HepG2 (cell line): ENCODE data around the gene FAM3C. TPM values are rescaled to one million over a fixed set of nuclear protein-coding genes. Genes with fewer than 3 reads are reported as not detected.

ENCODE experiments used
- ATAC-seq: fragments of 200-7000 bp; cut with Tn5 transposase; 3 replicates; pipeline ENCODE4 v1.9.1; 2020; ENCODE audit warnings: mild to moderate bottlenecking, moderate library complexity
- BruUV-seq: library from RNA; stranded (reverse); fragments of 400-500 nt; replicated peaks from 2 replicates; lab custom pipeline; 2021; lab: Mats Ljungman, UMichigan
- CTCF ChIA-PET: fragments of 300-600 bp; formaldehyde crosslinking; extraction: SDS; loops from one replicate; lab custom pipeline; 2021; ENCODE audit warnings: low total read pairs, inconsistent platforms, low intra/inter-chr PET ratio; lab: Yijun Ruan, JAX
- POLR2A ChIA-PET: fragments of 350-600 bp; sonication (Branson Sonifier 250); formaldehyde crosslinking; loops from one replicate; lab custom pipeline; 2020; ENCODE audit warnings: antibody characterized with exemption, inconsistent platforms; lab: Yijun Ruan, JAX
- DNase-seq: peaks from one replicate; pipeline ENCODE4 v3.0.0-alpha.2; 2015; ENCODE audit warnings: low spot score
- FAIRE-seq: peaks from 3 replicates; lab custom pipeline; 2011; peaks lifted over from hg19 to GRCh38; lab: Jason Lieb, UNC
- H2AFZ ChIP-seq: one replicate; pipeline ENCODE4 v1.6.1; 2011; ENCODE audit warnings: low read length, inconsistent platforms
- H3K27ac ChIP-seq: fragments of 300-600 bp; 3 replicates; pipeline ENCODE4 v1.8.0; 2011; ENCODE audit warnings: mixed run types, mild to moderate bottlenecking, mixed read lengths, low read length, inconsistent platforms; ENCODE audit not compliant: insufficient read depth; ENCODE audit errors: extremely low read length
- H3K27me3 ChIP-seq, 2 experiments: fragments of 200-600 bp in 1 of 2; 2 replicates in 1 of 2; 3 replicates in 1 of 2; pipeline versions ENCODE4 v1.6.0 to v1.8.0; 2011; ENCODE audit warnings: low read length in 2 of 2, mild to moderate bottlenecking in 2 of 2, moderate library complexity in 2 of 2, inconsistent platforms in 1 of 2; ENCODE audit not compliant: insufficient read depth in 2 of 2, control insufficient read depth in 1 of 2
- H3K36me3 ChIP-seq, 2 experiments: fragments of 200-600 bp in 1 of 2; replicated peaks in 1 of 2; 2 replicates in 1 of 2; 3 replicates in 1 of 2; pipeline versions ENCODE4 v1.5.1 to v1.8.0; 2011; ENCODE audit warnings: low read length in 2 of 2, inconsistent platforms in 1 of 2; ENCODE audit not compliant: insufficient read depth in 2 of 2, control insufficient read depth in 1 of 2
- H3K4me1 ChIP-seq: 2 replicates; pipeline ENCODE4 v1.5.1; 2012; ENCODE audit warnings: low read length, inconsistent platforms; ENCODE audit not compliant: insufficient read depth
- H3K4me2 ChIP-seq: 2 replicates; pipeline ENCODE4 v1.6.0; 2011; ENCODE audit warnings: low read depth, low read length, inconsistent platforms
- H3K4me3 ChIP-seq, 3 experiments: fragments of 200-600 bp in 1 of 3; sonication (generic), shearing (Covaris generic) in 1 of 3; replicated peaks in 1 of 3; 2 replicates each; pipeline ENCODE4 v1.5.1; 2011 to 2016; ENCODE audit warnings: low read length in 3 of 3, inconsistent platforms in 2 of 3, low read depth in 2 of 3, mild to moderate bottlenecking in 2 of 3, control low read depth in 1 of 3, mixed read lengths in 1 of 3; ENCODE audit not compliant: insufficient read depth in 1 of 3
- H3K79me2 ChIP-seq: one replicate; pipeline ENCODE4 v1.6.1; 2011; ENCODE audit warnings: low read length, inconsistent platforms; ENCODE audit not compliant: insufficient read depth
- H3K9ac ChIP-seq: 2 replicates; pipeline ENCODE4 v1.6.0; 2011; ENCODE audit warnings: mild to moderate bottlenecking, low read depth, low read length, inconsistent platforms; ENCODE audit not compliant: insufficient read depth
- H3K9me3 ChIP-seq: 2 replicates; pipeline ENCODE4 v1.5.1; 2012; ENCODE audit warnings: mild to moderate bottlenecking, low read length
- H4K20me1 ChIP-seq: 2 replicates; pipeline ENCODE4 v1.6.0; 2011; ENCODE audit warnings: inconsistent platforms, mild to moderate bottlenecking, low read length, moderate library complexity; ENCODE audit not compliant: insufficient read depth
- HMG20A ChIP-seq: IDR thresholded peaks from 2 replicates; pipeline ENCODE4 v1.6.1; 2016; ENCODE audit warnings: borderline replicate concordance
- HNF4A ChIP-seq: sonication (generic); formaldehyde crosslinking; IDR thresholded peaks from 2 replicates; pipeline ENCODE4 v1.4.0; 2020; ENCODE audit warnings: missing genetic modification reagents
- MAFF ChIP-seq: IDR thresholded peaks from 2 replicates; pipeline ENCODE4 v1.6.1; 2011; ENCODE audit warnings: low read depth, low read length, improper control_type of control experiment
- MAFK ChIP-seq, 2 experiments: IDR thresholded peaks in 1 of 2; conservative IDR thresholded peaks in 1 of 2; 2 replicates each; pipeline ENCODE4 v1.6.1; 2011; ENCODE audit warnings: improper control_type of control experiment in 2 of 2, low read length in 2 of 2
- NFKB2 ChIP-seq: sonication (generic); formaldehyde crosslinking; IDR thresholded peaks from 2 replicates; pipeline ENCODE4 v1.4.0; 2020; ENCODE audit warnings: missing genetic modification reagents, borderline replicate concordance
- POLR2A ChIP-seq, 2 experiments: IDR thresholded peaks; 2 replicates each; pipeline ENCODE4 v1.6.1; 2011; ENCODE audit warnings: low read depth in 2 of 2, low read length in 2 of 2, mild to moderate bottlenecking in 1 of 2, moderate library complexity in 1 of 2; ENCODE audit not compliant: insufficient read depth in 1 of 2
- ZFP1 ChIP-seq: IDR thresholded peaks from 2 replicates; pipeline ENCODE4 v1.6.1; 2016
- ZNF33A ChIP-seq: sonication (generic); formaldehyde crosslinking; IDR thresholded peaks from 2 replicates; pipeline ENCODE4 v1.5.1; 2020; ENCODE audit warnings: missing genetic modification reagents, mild to moderate bottlenecking, moderate library complexity, borderline replicate concordance
- WGBS: methylation state at CpG from one replicate; pipeline ENCODE4 v1.1.6; 2017; ENCODE audit warnings: low lambda C conversion rate; 5-methylcytosine and 5-hydroxymethylcytosine counted together
- in situ Hi-C: cut with HindIII; loops from 2 replicates; pipeline ENCODE4 v1.10.0; 2017; ENCODE audit warnings: low pct_unique_long_range_greater_than_20kb; ENCODE audit not compliant: extremely low pct_ligation_motif_present
- intact Hi-C: fragments of 100-400 bp; cut with micrococcal nuclease; formaldehyde crosslinking; loops from one replicate; pipeline ENCODE4 v1.10.0; 2022; ENCODE audit not compliant: unreplicated experiment
- polyA plus RNA-seq, 8 experiments: library from polyadenylated mRNA; depleted of rRNA in 3 of 8; stranded (reverse) in 7 of 8; unstranded in 1 of 8; fragments of >200 nt; fragmentation: Illumina TruSeq in 4 of 8; extraction: Trizol in 4 of 8; gene quantifications; 2 replicates each; pipeline versions ENCODE4 v1.2.1 to v1.2.3, GENCODE V29; 2011 to 2016; ENCODE audit warnings: low read depth in 4 of 8, missing spikeins in 1 of 8, mixed read lengths in 1 of 8; ENCODE audit not compliant: insufficient read depth in 1 of 8
- total RNA-seq, 5 experiments: library from RNA; depleted of rRNA; stranded (reverse); fragments of >200 nt; fragmentation: Illumina TruSeq; extraction: Trizol; gene quantifications; 2 replicates each; pipeline ENCODE4 v1.2.3, GENCODE V29; 2016; ENCODE audit warnings: low read depth in 1 of 5
- TF ChIP-seq, protein P1 (sequence below): sonication (generic); IDR thresholded peaks from 2 replicates; pipeline ENCODE4 v1.6.1; 2016; ENCODE audit warnings: low read depth, borderline replicate concordance
- TF ChIP-seq, protein P2 (sequence below): IDR thresholded peaks from 2 replicates; pipeline ENCODE4 v1.4.0; 2020; ENCODE audit warnings: mild to moderate bottlenecking, missing genetic modification reagents

Gene FAM3C
- total and polyA plus RNA-seq, 2 of the 13 experiments (the other 11 are each of a cell fraction or from before 2014, with no cell fraction given) = 14.6 to 16.0 TPM

DNA sequence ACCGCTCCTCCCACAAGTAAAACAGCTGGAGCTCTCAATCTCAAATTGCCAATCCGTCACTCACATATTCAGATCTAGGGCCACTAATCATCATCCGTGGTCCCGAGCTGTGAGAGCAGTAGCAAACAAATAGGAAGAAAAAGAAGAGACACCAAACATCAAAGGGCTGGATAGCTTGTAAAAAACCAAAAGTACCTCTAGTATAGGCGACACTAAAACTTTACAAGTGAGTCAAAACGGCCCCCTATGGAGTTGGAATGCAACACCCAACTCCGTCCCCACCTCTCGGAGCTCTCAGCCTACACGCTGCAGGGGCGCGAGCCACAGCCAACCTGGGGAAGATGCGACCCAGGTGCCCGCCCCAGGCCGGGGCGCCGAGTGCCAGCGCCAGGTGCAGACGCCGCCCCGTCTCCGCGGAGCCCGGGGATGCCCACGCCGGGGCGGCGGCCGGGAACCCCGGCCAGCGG is 581 bp downstream of the FAM3C start:
- TF ChIP-seq, protein P1, sequence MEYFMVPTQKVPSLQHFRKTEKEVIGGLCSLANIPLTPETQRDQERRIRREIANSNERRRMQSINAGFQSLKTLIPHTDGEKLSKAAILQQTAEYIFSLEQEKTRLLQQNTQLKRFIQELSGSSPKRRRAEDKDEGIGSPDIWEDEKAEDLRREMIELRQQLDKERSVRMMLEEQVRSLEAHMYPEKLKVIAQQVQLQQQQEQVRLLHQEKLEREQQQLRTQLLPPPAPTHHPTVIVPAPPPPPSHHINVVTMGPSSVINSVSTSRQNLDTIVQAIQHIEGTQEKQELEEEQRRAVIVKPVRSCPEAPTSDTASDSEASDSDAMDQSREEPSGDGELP = 0 out of 2 replicates have a peak, but pooled peaks have one; percentile 19
- no peak for TF ChIP-seq ZFP1 (CRISPR knock-in tag)
- 0 out of 4 replicates have a peak, but pooled peaks of 1 of the 2 experiments have one; percentile 9 for TF ChIP-seq POLR2A (IDR thresholded peaks at IDR 0.05; ENCODE audit: insufficient read depth in 1 of 2, low read depth in 2 of 2, low read length in 2 of 2)
- TF ChIP-seq NFKB2 (CRISPR knock-in tag) = no peak
- TF ChIP-seq, all 625 proteins: peak for 2
- Histone ChIP-seq H3K4me2 (peak overlapping the region; percentile 83), H3K4me1 (peaks cover 45% of the 10 kb centered on the region), H3K36me3 (no peaks in the 10 kb centered on the region), H4K20me1 (no peaks in the 10 kb centered on the region), H3K9ac (peak overlapping the region; percentile 81), H3K79me2 (peaks cover 42% of the 10 kb centered on the region), H3K27me3 (no peaks in the 10 kb centered on the region; a peak in 1 of 5 replicates), H3K9me3 (no peaks in the 10 kb centered on the region), H3K4me3 (peak overlapping the region; percentile 87 to 89 (median 88)), H2AFZ (no peak overlapping the region), H3K27ac (peak overlapping the region; percentile 79)
- ATAC-seq = peak; percentile 67
- BruUV-seq = no TSS peak
- ChIA-PET CTCF (no interaction called here), POLR2A (interaction anchor here (1.0 to 1.9 kb wide), 6 partner anchors 11 to 445 kb away, joined by 4 to 7 read pairs (median 6); partner anchors contain the start of gene ING3)
- peak; percentile 7 for DNase-seq
- 2% methylated on average over 7 of the region's 30 CpGs for WGBS
- intact Hi-C loops = loop anchor here (2.0 to 5.0 kb wide), 3 partner anchors 15 to 443 kb away; partner anchors contain the start of gene ING3
- no peak for FAIRE-seq
- in situ Hi-C loops = no loop called here

DNA sequence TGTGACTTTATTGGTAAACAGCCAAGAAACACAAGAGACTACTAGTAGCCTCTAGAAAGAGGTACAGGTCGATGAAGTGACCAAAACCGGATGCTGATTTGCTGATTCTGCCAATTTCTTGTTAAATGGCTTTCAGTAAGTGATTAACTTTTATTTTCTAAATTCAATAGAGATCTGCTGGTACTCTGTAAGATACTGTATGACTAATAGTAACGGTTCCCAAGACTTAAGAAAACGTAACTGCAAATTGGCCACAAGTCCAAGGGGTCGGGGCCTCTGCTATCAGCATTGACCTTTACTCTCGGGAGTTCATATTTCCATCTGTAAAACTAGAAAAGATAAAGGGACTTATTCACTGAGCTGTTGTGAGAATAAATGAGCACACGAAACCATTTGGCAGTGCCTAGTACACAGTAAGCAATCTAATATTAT is 1.4 kb downstream of the FAM3C start:
- ATAC-seq (no peak), DNase-seq (peak; percentile 50), FAIRE-seq (no peak)
- CTCF ChIA-PET = no interaction called here
- WGBS = 24% methylated on average over 7 of the region's 7 CpGs
- Histone ChIP-seq H3K27me3 (no peaks in the 10 kb centered on the region; a peak in 1 of 5 replicates), H3K4me3 (peak overlapping the region; percentile 46 to 89 (median 87); a peak in 5 of 6 replicates), H3K9me3 (no peaks in the 10 kb centered on the region), H2AFZ (no peak overlapping the region), H3K4me2 (peak overlapping the region; percentile 83), H3K9ac (0 out of 2 replicates have a peak overlapping the region, but pooled peaks have one; percentile 5), H3K79me2 (peaks cover 43% of the 10 kb centered on the region), H3K36me3 (no peaks in the 10 kb centered on the region), H3K27ac (no peak overlapping the region), H4K20me1 (no peaks in the 10 kb centered on the region), H3K4me1 (peaks cover 45% of the 10 kb centered on the region)
- in situ Hi-C loops = no loop called here
- intact Hi-C loops = loop anchor here (2.0 to 5.0 kb wide), 3 partner anchors 14 to 442 kb away; partner anchors contain the start of gene ING3
- no TSS peak for BruUV-seq
- POLR2A ChIA-PET = interaction anchor here (1.7 kb wide), 1 partner anchor 10 kb away, joined by 5 read pairs; no protein-coding TSS in a partner anchor
- TF ChIP-seq HNF4A (CRISPR knock-in tag) = peak; percentile 77
- TF ChIP-seq ZNF33A = no peak
- TF ChIP-seq, protein P2, sequence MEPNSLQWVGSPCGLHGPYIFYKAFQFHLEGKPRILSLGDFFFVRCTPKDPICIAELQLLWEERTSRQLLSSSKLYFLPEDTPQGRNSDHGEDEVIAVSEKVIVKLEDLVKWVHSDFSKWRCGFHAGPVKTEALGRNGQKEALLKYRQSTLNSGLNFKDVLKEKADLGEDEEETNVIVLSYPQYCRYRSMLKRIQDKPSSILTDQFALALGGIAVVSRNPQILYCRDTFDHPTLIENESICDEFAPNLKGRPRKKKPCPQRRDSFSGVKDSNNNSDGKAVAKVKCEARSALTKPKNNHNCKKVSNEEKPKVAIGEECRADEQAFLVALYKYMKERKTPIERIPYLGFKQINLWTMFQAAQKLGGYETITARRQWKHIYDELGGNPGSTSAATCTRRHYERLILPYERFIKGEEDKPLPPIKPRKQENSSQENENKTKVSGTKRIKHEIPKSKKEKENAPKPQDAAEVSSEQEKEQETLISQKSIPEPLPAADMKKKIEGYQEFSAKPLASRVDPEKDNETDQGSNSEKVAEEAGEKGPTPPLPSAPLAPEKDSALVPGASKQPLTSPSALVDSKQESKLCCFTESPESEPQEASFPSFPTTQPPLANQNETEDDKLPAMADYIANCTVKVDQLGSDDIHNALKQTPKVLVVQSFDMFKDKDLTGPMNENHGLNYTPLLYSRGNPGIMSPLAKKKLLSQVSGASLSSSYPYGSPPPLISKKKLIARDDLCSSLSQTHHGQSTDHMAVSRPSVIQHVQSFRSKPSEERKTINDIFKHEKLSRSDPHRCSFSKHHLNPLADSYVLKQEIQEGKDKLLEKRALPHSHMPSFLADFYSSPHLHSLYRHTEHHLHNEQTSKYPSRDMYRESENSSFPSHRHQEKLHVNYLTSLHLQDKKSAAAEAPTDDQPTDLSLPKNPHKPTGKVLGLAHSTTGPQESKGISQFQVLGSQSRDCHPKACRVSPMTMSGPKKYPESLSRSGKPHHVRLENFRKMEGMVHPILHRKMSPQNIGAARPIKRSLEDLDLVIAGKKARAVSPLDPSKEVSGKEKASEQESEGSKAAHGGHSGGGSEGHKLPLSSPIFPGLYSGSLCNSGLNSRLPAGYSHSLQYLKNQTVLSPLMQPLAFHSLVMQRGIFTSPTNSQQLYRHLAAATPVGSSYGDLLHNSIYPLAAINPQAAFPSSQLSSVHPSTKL = 0 out of 2 replicates have a peak, but pooled peaks have one; percentile 34
- TF ChIP-seq MAFF = peak; percentile 67
- TF ChIP-seq HMG20A (CRISPR knock-in tag) = 0 out of 2 replicates have a peak, but pooled peaks have one; percentile 12
- TF ChIP-seq MAFK (conservative IDR thresholded peaks at IDR 0.05 in 1 of 2, IDR thresholded peaks at IDR 0.05 in 1 of 2; ENCODE audit: low read length in 2 of 2) = peak; percentile 66 to 74
